Measurements from ENCODE around the gene ZNF628. TPM values are rescaled to one million over a fixed set of nuclear protein-coding genes. Genes with fewer than 3 reads are reported as not detected.

Gene ZNF628
- total RNA-seq, 1 donor from 2014 or later, result 19.0 TPM

DNA sequence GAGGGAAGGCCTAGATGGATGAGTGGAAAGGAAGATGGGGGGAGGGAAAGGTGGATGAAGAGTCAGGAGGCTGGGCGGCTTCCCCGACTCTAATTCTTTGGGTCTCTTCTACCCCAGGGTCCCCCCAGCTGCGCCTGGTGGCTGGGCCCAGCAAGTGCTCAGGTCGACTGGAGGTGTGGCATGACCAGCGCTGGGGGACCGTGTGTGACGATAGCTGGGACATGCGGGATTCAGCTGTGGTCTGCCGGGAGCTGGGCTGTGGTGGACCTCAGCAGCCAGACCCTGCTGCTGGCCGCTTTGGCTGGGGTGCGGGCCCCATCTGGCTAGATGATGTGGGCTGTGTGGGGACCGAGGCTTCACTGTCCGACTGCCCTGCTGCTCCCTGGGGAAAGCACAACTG lies 21.3 kb downstream of the ZNF628 start:
- DNase-seq (ENCODE audit: low spot score in 2 of 2, unreplicated experiment in 2 of 2), result no peak
- H3K4me3 Mint-ChIP-seq, result no peak overlapping the region
- peaks cover 17% of the 10 kb centered on the region for H3K4me1 Mint-ChIP-seq
- H3K27ac Mint-ChIP-seq, result no peak overlapping the region
- H3K9me3 Mint-ChIP-seq, result no peaks in the 10 kb centered on the region
- TF ChIP-seq, protein P1, sequence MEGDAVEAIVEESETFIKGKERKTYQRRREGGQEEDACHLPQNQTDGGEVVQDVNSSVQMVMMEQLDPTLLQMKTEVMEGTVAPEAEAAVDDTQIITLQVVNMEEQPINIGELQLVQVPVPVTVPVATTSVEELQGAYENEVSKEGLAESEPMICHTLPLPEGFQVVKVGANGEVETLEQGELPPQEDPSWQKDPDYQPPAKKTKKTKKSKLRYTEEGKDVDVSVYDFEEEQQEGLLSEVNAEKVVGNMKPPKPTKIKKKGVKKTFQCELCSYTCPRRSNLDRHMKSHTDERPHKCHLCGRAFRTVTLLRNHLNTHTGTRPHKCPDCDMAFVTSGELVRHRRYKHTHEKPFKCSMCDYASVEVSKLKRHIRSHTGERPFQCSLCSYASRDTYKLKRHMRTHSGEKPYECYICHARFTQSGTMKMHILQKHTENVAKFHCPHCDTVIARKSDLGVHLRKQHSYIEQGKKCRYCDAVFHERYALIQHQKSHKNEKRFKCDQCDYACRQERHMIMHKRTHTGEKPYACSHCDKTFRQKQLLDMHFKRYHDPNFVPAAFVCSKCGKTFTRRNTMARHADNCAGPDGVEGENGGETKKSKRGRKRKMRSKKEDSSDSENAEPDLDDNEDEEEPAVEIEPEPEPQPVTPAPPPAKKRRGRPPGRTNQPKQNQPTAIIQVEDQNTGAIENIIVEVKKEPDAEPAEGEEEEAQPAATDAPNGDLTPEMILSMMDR (IDR thresholded peaks at IDR 0.05; ENCODE audit: unreplicated experiment), result no peak
- no peaks in the 10 kb centered on the region for H3K36me3 Mint-ChIP-seq
- peaks cover 4% of the 10 kb centered on the region for H3K27me3 Mint-ChIP-seq (ENCODE audit: low read depth)

DNA sequence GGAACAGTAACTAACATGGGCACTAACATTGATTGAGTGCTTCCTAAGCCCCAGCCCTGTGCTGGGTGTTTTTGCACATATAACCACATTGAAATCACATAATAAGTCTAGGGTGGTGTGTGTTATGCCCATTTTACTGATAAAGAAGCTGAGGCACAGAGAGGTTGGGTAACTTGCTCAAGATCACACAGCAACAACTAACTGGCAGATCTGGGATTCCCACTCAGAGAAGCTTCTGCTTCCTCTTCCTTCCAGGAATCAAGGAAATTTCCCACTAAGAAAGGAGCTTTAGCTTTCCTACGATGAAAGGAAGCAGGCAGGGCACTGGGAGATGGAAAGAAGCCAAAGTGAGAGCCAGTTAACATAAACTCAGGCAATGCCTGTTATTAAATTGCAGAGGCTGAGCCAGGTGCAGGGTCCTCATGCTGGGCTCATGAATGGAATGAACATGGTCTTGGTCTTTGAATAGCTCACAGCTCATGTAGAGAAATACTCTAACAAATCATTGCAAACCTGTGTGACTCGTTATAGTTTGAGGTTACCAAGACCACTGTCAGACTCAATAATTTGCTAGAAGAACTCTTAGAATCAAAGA lies 21.9 kb downstream of the ZNF628 start:
- no peak overlapping the region for H3K4me3 Mint-ChIP-seq
- no peaks in the 10 kb centered on the region for H3K9me3 Mint-ChIP-seq
- H3K27ac Mint-ChIP-seq, result no peak overlapping the region
- H3K27me3 Mint-ChIP-seq (ENCODE audit: low read depth), result peaks cover 7% of the 10 kb centered on the region
- H3K4me1 Mint-ChIP-seq, result peaks cover 17% of the 10 kb centered on the region
- TF ChIP-seq, protein P1 (IDR thresholded peaks at IDR 0.05; ENCODE audit: unreplicated experiment), result no peak
- H3K36me3 Mint-ChIP-seq, result no peaks in the 10 kb centered on the region
- no peak for DNase-seq (ENCODE audit: low spot score in 2 of 2, unreplicated experiment in 2 of 2)

- no peaks in the 10 kb centered on the region for H3K36me3 Mint-ChIP-seq
- H3K27ac Mint-ChIP-seq, result no peak overlapping the region
- H3K9me3 Mint-ChIP-seq, result no peaks in the 10 kb centered on the region
- H3K27me3 Mint-ChIP-seq (ENCODE audit: low read depth), result peaks cover 18% of the 10 kb centered on the region
- TF ChIP-seq, protein P1 (IDR thresholded peaks at IDR 0.05; ENCODE audit: unreplicated experiment), result no peak
- DNase-seq (ENCODE audit: low spot score in 2 of 2, unreplicated experiment in 2 of 2), result no peak
- H3K4me1 Mint-ChIP-seq, result peaks cover 16% of the 10 kb centered on the region
- no peak overlapping the region for H3K4me3 Mint-ChIP-seq
These were observed 24.0 kb downstream of the ZNF628 start for GRCh38 chr19:55500368-55500952.

GRCh38 chr19:55502197-55502952 lies 26.0 kb downstream of the ZNF628 start:
- no peak for DNase-seq (ENCODE audit: low spot score in 2 of 2, unreplicated experiment in 2 of 2)
- H3K36me3 Mint-ChIP-seq, result no peaks in the 10 kb centered on the region
- H3K27ac Mint-ChIP-seq, result no peak overlapping the region
- no peak overlapping the region for H3K4me3 Mint-ChIP-seq
- peaks cover 11% of the 10 kb centered on the region for H3K4me1 Mint-ChIP-seq
- peaks cover 22% of the 10 kb centered on the region for H3K27me3 Mint-ChIP-seq (ENCODE audit: low read depth)
- H3K9me3 Mint-ChIP-seq, result no peaks in the 10 kb centered on the region
- TF ChIP-seq, protein P1 (IDR thresholded peaks at IDR 0.05; ENCODE audit: unreplicated experiment), result no peak

DNA sequence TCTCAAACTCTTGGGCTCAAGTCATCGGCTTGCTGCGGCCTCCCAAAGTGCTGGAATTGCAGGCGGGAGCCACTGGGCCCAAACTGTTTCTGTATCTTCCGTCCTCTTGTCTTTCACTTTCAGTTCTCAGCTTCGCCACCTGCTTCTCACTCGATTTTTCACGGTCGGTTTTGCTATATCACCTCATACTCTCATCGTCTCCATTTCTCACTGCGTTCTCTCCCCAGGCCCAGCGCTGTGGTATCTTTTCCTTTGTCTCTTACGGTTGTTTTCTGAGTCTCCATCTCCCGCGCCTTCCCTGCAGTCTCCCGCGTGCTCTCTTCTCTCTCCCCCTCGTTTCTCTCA lies 26.7 kb downstream of the ZNF628 start:
- H3K27ac Mint-ChIP-seq, result no peak overlapping the region
- no peaks in the 10 kb centered on the region for H3K9me3 Mint-ChIP-seq
- H3K36me3 Mint-ChIP-seq, result no peaks in the 10 kb centered on the region
- peaks cover 22% of the 10 kb centered on the region for H3K27me3 Mint-ChIP-seq (ENCODE audit: low read depth)
- TF ChIP-seq, protein P1 (IDR thresholded peaks at IDR 0.05; ENCODE audit: unreplicated experiment), result no peak
- H3K4me3 Mint-ChIP-seq, result no peak overlapping the region
- H3K4me1 Mint-ChIP-seq, result peaks cover 10% of the 10 kb centered on the region
- DNase-seq (ENCODE audit: low spot score in 2 of 2, unreplicated experiment in 2 of 2), result no peak
